GM12874 (cell line): ENCODE data around the gene AOC1.

Experiments
- TF ChIP-seq, protein P1 (sequence below): IDR thresholded peaks from 2 replicates; pipeline ENCODE4 v1.5.1; 2011; ENCODE audit warnings: low read depth, mild to moderate bottlenecking, control low read depth, low read length, moderate library complexity; ENCODE audit not compliant: insufficient read depth

Gene AOC1

DNA sequence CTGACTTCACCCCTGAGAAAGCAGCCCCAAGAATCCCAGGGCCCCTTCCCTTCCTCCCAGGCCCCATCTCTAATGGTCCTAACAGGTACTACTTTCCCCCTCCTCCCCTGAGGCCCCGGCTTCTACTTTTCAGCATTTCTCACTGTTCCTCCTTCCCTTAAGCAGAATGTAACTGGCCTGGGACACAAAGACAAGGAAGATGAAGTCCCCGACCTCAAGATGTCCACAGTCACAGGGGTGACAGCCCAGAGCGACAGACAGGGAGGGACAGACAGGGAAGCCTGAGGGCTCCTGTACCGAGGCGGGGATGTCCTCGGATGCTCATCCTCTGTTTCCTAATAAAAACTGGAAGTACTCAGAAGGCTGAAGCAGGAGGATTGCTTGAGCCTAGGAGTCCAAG is 11.6 kb downstream of the AOC1 start:
- TF ChIP-seq, protein P1, sequence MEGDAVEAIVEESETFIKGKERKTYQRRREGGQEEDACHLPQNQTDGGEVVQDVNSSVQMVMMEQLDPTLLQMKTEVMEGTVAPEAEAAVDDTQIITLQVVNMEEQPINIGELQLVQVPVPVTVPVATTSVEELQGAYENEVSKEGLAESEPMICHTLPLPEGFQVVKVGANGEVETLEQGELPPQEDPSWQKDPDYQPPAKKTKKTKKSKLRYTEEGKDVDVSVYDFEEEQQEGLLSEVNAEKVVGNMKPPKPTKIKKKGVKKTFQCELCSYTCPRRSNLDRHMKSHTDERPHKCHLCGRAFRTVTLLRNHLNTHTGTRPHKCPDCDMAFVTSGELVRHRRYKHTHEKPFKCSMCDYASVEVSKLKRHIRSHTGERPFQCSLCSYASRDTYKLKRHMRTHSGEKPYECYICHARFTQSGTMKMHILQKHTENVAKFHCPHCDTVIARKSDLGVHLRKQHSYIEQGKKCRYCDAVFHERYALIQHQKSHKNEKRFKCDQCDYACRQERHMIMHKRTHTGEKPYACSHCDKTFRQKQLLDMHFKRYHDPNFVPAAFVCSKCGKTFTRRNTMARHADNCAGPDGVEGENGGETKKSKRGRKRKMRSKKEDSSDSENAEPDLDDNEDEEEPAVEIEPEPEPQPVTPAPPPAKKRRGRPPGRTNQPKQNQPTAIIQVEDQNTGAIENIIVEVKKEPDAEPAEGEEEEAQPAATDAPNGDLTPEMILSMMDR = no peak

DNA sequence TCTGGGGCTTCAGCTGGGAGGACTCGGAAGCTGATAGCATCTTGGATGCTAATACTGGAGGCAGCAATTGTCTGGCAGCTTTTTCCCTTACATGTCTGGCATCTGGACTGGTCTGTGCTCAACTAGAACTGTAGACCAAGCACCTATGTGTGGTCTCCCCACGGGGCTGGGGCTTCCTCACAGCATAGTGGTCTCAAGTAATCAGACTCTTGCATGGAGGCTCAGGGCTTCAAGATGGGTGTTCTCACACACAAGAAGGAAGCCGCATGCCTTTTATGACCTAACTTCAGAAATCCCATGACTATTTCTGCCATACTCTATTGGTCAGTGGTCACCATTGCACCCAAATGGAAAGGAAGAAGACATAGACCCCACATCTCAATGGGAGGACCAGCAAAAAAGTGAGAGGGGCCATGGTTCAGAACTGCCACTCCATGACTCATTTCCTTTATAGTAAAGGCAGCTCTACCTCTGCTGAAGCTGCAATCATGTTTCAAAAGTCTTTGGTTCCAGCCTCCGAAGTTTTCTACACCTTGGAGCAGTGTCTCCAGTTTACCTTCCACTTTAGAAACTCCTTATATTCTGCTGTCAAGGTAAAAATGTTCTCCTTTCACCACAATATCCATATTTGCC is 14.7 kb downstream of the AOC1 start:
- TF ChIP-seq, protein P1 = no peak

DNA sequence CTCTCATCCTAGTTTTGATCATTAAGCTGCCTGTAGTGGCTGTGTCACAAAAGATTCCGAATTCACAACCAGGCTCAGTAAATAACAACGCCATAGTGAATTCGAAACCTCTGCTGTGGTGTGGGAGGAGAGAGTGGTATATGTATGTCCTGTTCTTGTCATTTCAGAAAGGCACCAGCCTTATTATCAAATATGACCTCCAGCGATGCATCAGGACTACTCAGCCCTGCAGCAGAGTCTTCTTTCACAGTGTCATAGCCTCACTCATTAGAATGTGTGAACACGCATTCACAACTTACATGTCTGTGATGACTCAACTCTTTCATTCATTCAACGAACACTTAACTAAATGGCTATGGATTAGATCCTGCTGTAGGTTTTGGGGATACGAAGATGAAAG is 15.3 kb downstream of the AOC1 start:
- TF ChIP-seq, protein P1 = no peak

DNA sequence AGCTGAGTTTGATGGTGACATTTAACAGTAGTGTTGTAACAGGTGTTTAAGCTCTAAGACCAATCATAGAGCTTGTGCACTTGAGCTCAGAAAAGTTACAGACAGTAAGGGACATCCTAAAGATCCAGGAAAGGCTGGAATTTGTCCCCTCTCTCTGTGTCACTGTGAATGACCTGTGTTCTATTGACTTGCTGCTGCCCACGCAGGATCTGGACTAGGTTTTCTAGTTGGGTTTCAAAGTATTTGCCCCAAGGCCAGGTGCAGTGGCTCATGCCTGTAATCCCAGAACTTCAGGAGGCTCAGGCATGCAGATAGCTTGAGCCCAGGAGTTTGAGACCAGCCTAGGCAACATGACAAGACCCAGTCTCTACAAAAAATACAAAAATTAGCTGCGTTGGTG is 17.1 kb downstream of the AOC1 start:
- TF ChIP-seq, protein P1 = no peak

DNA sequence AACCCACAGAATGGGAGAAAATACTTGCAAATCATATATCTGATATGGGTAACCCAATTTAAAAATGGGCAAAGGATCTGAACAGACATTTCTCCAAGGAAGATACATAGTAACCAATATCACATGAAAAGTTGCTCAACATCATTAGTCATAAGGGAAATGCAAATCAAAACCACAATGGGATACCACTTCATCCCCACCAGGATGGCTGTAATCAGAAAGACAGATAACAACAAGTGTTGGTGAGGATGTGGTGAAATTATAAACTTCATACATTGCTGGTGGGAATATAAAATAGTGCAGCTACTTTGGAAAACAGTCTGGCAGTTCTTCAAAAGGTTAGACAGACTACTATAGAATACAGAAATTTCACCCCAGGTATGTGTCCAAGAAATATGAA is 19.3 kb downstream of the AOC1 start:
- TF ChIP-seq, protein P1 = no peak

DNA sequence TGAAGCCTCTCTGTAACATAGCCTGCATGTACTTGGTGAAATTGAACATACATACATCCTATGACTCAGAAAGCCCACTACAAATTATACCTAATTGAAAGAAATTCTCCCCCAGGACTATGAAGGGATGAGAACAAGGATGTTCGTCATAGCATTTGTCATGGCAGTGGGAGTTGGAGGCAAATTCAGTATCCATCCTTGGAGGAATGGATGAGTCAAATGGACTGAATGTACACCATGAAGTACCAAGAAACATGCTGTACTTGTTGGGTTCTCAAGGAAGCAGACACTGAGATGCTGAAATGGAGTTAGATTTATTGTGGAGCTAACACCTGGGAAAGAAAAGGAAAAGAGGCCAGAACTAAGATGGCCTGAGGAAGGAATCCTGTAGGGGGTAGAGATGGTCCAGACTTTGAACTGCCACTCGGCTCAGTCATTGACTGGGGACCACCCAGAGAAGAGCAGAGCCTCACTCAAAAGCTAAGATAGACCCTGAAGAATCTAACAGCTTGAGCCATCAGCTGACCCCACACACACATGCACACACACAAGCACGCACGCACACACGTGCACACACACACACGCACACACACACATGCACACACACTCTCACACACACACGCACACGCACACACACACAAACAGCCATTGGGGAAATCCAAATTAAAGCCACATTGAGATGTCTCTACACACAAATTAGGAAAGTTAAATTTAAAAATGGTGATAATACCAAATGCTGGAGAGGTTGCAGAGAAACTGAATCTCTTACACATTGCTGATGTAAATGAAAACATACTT is 22.3 kb downstream of the AOC1 start:
- TF ChIP-seq, protein P1 = no peak

DNA sequence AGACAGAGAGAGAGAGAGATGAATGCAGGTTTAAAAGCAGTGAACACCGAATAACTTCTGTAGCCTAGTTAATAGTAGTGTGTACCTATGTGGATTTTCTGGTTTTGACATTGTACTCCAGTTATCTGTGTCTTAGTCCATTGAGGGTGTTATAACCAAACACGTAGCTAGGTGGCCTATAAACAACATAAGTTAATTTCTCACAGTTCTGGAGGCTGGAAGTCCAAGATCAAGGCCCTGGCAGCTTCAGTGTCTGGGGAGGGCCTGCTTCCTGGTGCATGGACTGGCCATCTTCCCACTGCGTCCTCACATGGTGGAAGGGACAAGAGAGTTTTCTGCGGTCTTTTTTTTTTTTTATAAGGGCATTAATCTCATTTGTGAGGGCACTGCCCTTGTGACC is 23.5 kb downstream of the AOC1 start:
- TF ChIP-seq, protein P1 = no peak
